Smooth muscle cell (in vitro differentiated cells): ENCODE measurements around the gene SLC66A2. TPM values are rescaled to one million over a fixed set of nuclear protein-coding genes. Genes with fewer than 3 reads are reported as not detected.

Experiments used
- DNase-seq: peaks from one replicate; lab custom pipeline; 2025; ENCODE audit not compliant: unreplicated experiment; lab: John Stamatoyannopoulos, UW
- H2AFZ ChIP-seq: fragments of 200-600 bp; sonication (generic); 2 replicates; pipeline ENCODE4 v1.6.0; 2016; ENCODE audit warnings: antibody characterized with exemption, low read depth, mild to moderate bottlenecking
- H3F3A ChIP-seq: fragments of 200-600 bp; sonication (generic); 2 replicates; pipeline ENCODE4 v1.6.0; 2017; ENCODE audit warnings: antibody characterized with exemption, low read depth
- H3K27ac ChIP-seq: fragments of 200-600 bp; sonication (generic); 2 replicates; pipeline ENCODE4 v1.5.1; 2016; ENCODE audit warnings: low read depth, mild to moderate bottlenecking
- H3K27me3 ChIP-seq: fragments of 200-600 bp; sonication (generic); 2 replicates; pipeline ENCODE4 v1.6.1; 2016; ENCODE audit warnings: low read depth, mild to moderate bottlenecking
- H3K36me3 ChIP-seq: fragments of 200-600 bp; sonication (generic); 2 replicates; pipeline ENCODE4 v1.5.1; 2016; ENCODE audit warnings: low read depth
- H3K4me1 ChIP-seq: fragments of 200-600 bp; sonication (generic); 2 replicates; pipeline ENCODE4 v1.5.1; 2016; ENCODE audit warnings: low read depth
- H3K4me2 ChIP-seq: fragments of 200-600 bp; sonication (generic); 2 replicates; pipeline ENCODE4 v1.6.0; 2016; ENCODE audit warnings: mild to moderate bottlenecking
- H3K4me3 ChIP-seq: fragments of 200-600 bp; sonication (generic); 2 replicates; pipeline ENCODE4 v1.5.1; 2016; ENCODE audit warnings: mild to moderate bottlenecking
- H3K79me2 ChIP-seq: fragments of 200-600 bp; sonication (generic); 2 replicates; pipeline ENCODE4 v1.6.0; 2016; ENCODE audit warnings: low read depth, mild to moderate bottlenecking
- H3K9ac ChIP-seq: fragments of 200-600 bp; sonication (generic); 2 replicates; pipeline ENCODE4 v1.6.0; 2016; ENCODE audit warnings: low read depth
- H3K9me3 ChIP-seq: fragments of 200-600 bp; sonication (generic); replicated peaks from 2 replicates; pipeline ENCODE4 v1.5.1; 2016; ENCODE audit warnings: low read depth
- H4K20me1 ChIP-seq: fragments of 200-600 bp; sonication (generic); 2 replicates; pipeline ENCODE4 v1.6.0; 2016; ENCODE audit warnings: low read depth
- CTCF ChIP-seq: fragments of 200-600 bp; sonication (generic); IDR thresholded peaks from 2 replicates; pipeline ENCODE4 v1.5.1; 2017; ENCODE audit warnings: borderline replicate concordance, mild to moderate bottlenecking, antibody characterized with exemption; ENCODE audit not compliant: insufficient read depth, poor library complexity, severe bottlenecking
- WGBS: methylation state at CpG from one replicate; pipeline ENCODE4 v1.1.7; 2016; ENCODE audit warnings: low lambda C conversion rate; 5-methylcytosine and 5-hydroxymethylcytosine counted together
- polyA plus RNA-seq: library from polyadenylated mRNA; unstranded; fragments of >200 nt; fragmentation: Nextera tagmentation; extraction: Ambion mirVana; gene quantifications from 2 replicates; pipeline ENCODE4 v1.2.1, GENCODE V29; 2016
- total RNA-seq: library from RNA; depleted of rRNA; stranded (reverse); fragments of >200 nt; gene quantifications from 2 replicates; pipeline ENCODE4 v1.2.3, GENCODE V29; 2014

SLC66A2 gene
- total and polyA plus RNA-seq, 2 experiments from 2014 or later, result 23.6 to 37.9 TPM

- no peak overlapping the region for H3K27ac ChIP-seq
- no peak overlapping the region for H3K4me3 ChIP-seq
- H2AFZ ChIP-seq, result no peak overlapping the region
- no peak overlapping the region for H3K4me2 ChIP-seq
- WGBS, result 92% methylated on average over 2 of the region's 2 CpGs
- H3K4me1 ChIP-seq, result no peaks in the 10 kb centered on the region
- no peaks in the 10 kb centered on the region for H3K9me3 ChIP-seq
- TF ChIP-seq CTCF, result no peak
- H3K36me3 ChIP-seq, result no peaks in the 10 kb centered on the region
- no peaks in the 10 kb centered on the region for H3K79me2 ChIP-seq
- no peak overlapping the region for H3K9ac ChIP-seq
- no peaks in the 10 kb centered on the region for H4K20me1 ChIP-seq
- no peak for DNase-seq
- no peaks in the 10 kb centered on the region for H3F3A ChIP-seq
- H3K27me3 ChIP-seq, result no peaks in the 10 kb centered on the region
Observed at GRCh38 chr18:79861687-79862086, 89.8 kb downstream of the SLC66A2 start.

- Histone ChIP-seq H3K27ac (no peak overlapping the region), H3K27me3 (no peaks in the 10 kb centered on the region), H3K4me3 (no peak overlapping the region), H3K9me3 (no peaks in the 10 kb centered on the region), H4K20me1 (no peaks in the 10 kb centered on the region), H3F3A (no peaks in the 10 kb centered on the region), H3K36me3 (no peaks in the 10 kb centered on the region), H3K9ac (no peak overlapping the region), H3K79me2 (no peaks in the 10 kb centered on the region), H3K4me2 (no peak overlapping the region), H3K4me1 (no peaks in the 10 kb centered on the region), H2AFZ (no peak overlapping the region)
- no peak for DNase-seq
- TF ChIP-seq CTCF, result no peak
- 91% methylated on average over 7 of the region's 7 CpGs for WGBS
Observed at GRCh38 chr18:79859314-79859713, 92.1 kb downstream of the SLC66A2 start.

DNA sequence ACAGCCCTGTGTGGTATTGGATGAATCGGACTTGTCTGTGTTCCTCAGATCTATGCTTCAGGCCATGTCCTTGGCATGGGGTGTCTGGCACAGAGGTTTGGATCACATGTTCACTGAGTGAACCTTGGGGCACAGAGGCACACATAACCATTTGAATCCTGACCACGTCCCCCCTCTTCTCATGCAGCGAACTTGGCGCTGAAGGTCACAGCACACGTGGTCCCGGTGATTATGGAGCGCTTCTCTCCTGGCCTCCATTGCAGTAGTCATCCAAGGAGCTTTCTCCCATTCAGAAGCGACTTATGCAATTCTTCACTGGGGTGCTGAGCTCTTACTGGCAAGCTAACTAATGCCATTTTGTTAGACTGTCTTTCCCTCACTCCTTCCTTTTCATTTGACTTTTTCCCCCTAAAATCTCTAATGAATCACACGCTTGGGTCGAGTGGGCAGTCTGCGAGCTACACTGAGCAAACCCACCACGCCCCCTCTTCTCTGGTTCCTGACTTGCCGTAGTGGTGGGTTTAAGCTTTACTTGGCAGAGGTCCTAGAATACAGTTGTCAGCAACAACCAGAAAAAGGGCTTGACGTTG, 94.3 kb downstream of the SLC66A2 start:
- 72% methylated on average over 14 of the region's 14 CpGs for WGBS
- Histone ChIP-seq H3K4me3 (no peak overlapping the region), H3K27me3 (no peaks in the 10 kb centered on the region), H3K9me3 (no peaks in the 10 kb centered on the region), H3F3A (no peaks in the 10 kb centered on the region), H3K9ac (no peak overlapping the region), H3K27ac (no peak overlapping the region), H3K4me2 (no peak overlapping the region), H2AFZ (no peak overlapping the region), H4K20me1 (no peaks in the 10 kb centered on the region), H3K4me1 (no peaks in the 10 kb centered on the region), H3K79me2 (no peaks in the 10 kb centered on the region), H3K36me3 (no peaks in the 10 kb centered on the region)
- DNase-seq, result no peak
- TF ChIP-seq CTCF, result no peak
